SK-N-SH treated with all-trans-retinoic acid at 6 μM for 48 hours (cell line): ENCODE measurements around the gene FAF2.

Experiments
- ATAC-seq: fragments of 200-7000 bp; cut with Tn5 transposase; 3 replicates; pipeline ENCODE4 v1.9.1; 2020; ENCODE audit warnings: mild to moderate bottlenecking, moderate library complexity
- ARNTL ChIP-seq: fragments of 450-650 bp; formaldehyde crosslinking; IDR thresholded peaks from 2 replicates; pipeline ENCODE4 v1.5.0; 2020; ENCODE audit warnings: low read depth, mild to moderate bottlenecking, moderate library complexity, borderline replicate concordance
- BACH2 ChIP-seq: fragments of 250-450 bp; sonication (Bioruptor Pico); IDR thresholded peaks from 2 replicates; pipeline ENCODE4 v1.9.0; 2021; ENCODE audit warnings: mild to moderate bottlenecking, borderline replicate concordance
- CSDC2 ChIP-seq: fragments of 250-450 bp; sonication (Bioruptor Pico); IDR thresholded peaks from 2 replicates; pipeline ENCODE4 v1.5.0; 2020; ENCODE audit warnings: mild to moderate bottlenecking, moderate library complexity
- ESRRG ChIP-seq: fragments of 250-450 bp; sonication (Bioruptor Pico); IDR thresholded peaks from 2 replicates; pipeline ENCODE4 v1.6.1; 2021; ENCODE audit warnings: mild to moderate bottlenecking
- GLIS3 ChIP-seq: fragments of 250-450 bp; sonication (Bioruptor Pico); IDR thresholded peaks from 2 replicates; pipeline ENCODE4 v1.5.0; 2020; ENCODE audit warnings: mild to moderate bottlenecking, moderate library complexity
- ISL1 ChIP-seq: fragments of 250-450 bp; sonication (Bioruptor Pico); IDR thresholded peaks from 2 replicates; pipeline ENCODE4 v2.1.2; 2022; ENCODE audit warnings: mild to moderate bottlenecking, moderate library complexity
- OSR1 ChIP-seq: fragments of 250-450 bp; sonication (Bioruptor Pico); IDR thresholded peaks from 2 replicates; pipeline ENCODE4 v1.8.0; 2022; ENCODE audit warnings: moderate library complexity, mild to moderate bottlenecking, inconsistent platforms
- POU6F1 ChIP-seq: fragments of 250-450 bp; sonication (Bioruptor Pico); IDR thresholded peaks from 2 replicates; pipeline ENCODE4 v1.8.0; 2021; ENCODE audit warnings: low read depth, mild to moderate bottlenecking, moderate library complexity, borderline replicate concordance
- PPARA ChIP-seq: fragments of 250-450 bp; sonication (Bioruptor Pico); IDR thresholded peaks from 2 replicates; pipeline ENCODE4 v1.5.0; 2020; ENCODE audit warnings: mild to moderate bottlenecking, borderline replicate concordance
- RARB ChIP-seq: fragments of 250-450 bp; sonication (Bioruptor Pico); IDR thresholded peaks from 2 replicates; pipeline ENCODE4 v1.8.0; 2021; ENCODE audit warnings: mild to moderate bottlenecking, moderate library complexity
- SNAI2 ChIP-seq: fragments of 250-450 bp; sonication (Bioruptor Pico); IDR thresholded peaks from 2 replicates; pipeline ENCODE4 v1.5.0; 2020; ENCODE audit warnings: mild to moderate bottlenecking, moderate library complexity
- TCF4 ChIP-seq: fragments of 250-450 bp; sonication (Bioruptor Pico); IDR thresholded peaks from 2 replicates; pipeline ENCODE4 v1.8.0; 2021; ENCODE audit warnings: mild to moderate bottlenecking, moderate library complexity, borderline replicate concordance
- TOX ChIP-seq: fragments of 250-450 bp; sonication (Bioruptor Pico); IDR thresholded peaks from 2 replicates; pipeline ENCODE4 v1.8.0; 2021; ENCODE audit warnings: mild to moderate bottlenecking, moderate library complexity, borderline replicate concordance
- ZC3H10 ChIP-seq: fragments of 250-450 bp; sonication (Bioruptor Pico); IDR thresholded peaks from 2 replicates; pipeline ENCODE4 v1.5.1; 2021; ENCODE audit warnings: mild to moderate bottlenecking, moderate library complexity
- ZFP3 ChIP-seq: fragments of 250-450 bp; sonication (Bioruptor Pico); IDR thresholded peaks from 2 replicates; pipeline ENCODE4 v1.5.0; 2020; ENCODE audit warnings: mild to moderate bottlenecking, moderate library complexity
- ZFP30 ChIP-seq: fragments of 450-650 bp; formaldehyde crosslinking; IDR thresholded peaks from 2 replicates; pipeline ENCODE4 v1.5.0; 2022; ENCODE audit warnings: mild to moderate bottlenecking, moderate library complexity
- ZNF565 ChIP-seq: fragments of 450-650 bp; formaldehyde crosslinking; conservative IDR thresholded peaks from 2 replicates; pipeline ENCODE4 v1.5.0; 2020; ENCODE audit warnings: low read depth, mild to moderate bottlenecking, moderate library complexity
- ZNF70 ChIP-seq: fragments of 450-650 bp; formaldehyde crosslinking; IDR thresholded peaks from 2 replicates; pipeline ENCODE4 v1.5.0; 2020; ENCODE audit warnings: mild to moderate bottlenecking, moderate library complexity
- ZNF8 ChIP-seq: fragments of 450-650 bp; formaldehyde crosslinking; IDR thresholded peaks from 2 replicates; pipeline ENCODE4 v1.5.0; 2020; ENCODE audit warnings: mild to moderate bottlenecking, moderate library complexity
- TF ChIP-seq, protein P1 (sequence below): fragments of 250-450 bp; sonication (Bioruptor Pico); IDR thresholded peaks from 2 replicates; pipeline ENCODE4 v1.5.1; 2021; ENCODE audit warnings: mild to moderate bottlenecking, moderate library complexity
- TF ChIP-seq, protein P2 (sequence below): fragments of 250-450 bp; sonication (Bioruptor Pico); IDR thresholded peaks from 2 replicates; pipeline ENCODE4 v1.8.0; 2020; ENCODE audit warnings: mild to moderate bottlenecking, moderate library complexity, borderline replicate concordance
- TF ChIP-seq, protein P3 (sequence below): fragments of 250-450 bp; sonication (Bioruptor Pico); IDR thresholded peaks from 2 replicates; pipeline ENCODE4 v1.5.0; 2020; ENCODE audit warnings: mild to moderate bottlenecking, moderate library complexity

The FAF2 gene

DNA sequence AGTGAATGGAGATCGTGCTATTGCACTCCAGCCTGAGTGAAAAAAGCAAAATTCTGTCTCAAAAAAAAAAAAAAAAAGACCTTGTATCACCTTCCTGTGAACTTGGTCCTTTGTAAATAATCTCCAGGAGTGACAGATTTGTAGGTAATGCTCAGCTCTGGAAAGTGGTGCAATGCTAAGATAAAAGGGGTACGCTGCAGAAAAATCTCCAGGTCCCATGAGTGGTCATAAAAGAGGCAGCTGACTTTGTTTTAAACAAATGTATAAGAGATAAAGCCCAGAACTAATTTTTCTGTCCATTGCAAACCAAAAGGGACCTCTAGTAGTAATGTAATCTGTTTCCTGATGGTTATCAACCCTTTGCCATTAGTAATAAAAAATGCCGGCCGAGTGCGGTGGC is 55.3 kb downstream of the FAF2 start:
- TF ChIP-seq ZNF565 = no peak
- TF ChIP-seq ZNF8 (CRISPR knock-in tag) = no peak
- TF ChIP-seq, protein P1, sequence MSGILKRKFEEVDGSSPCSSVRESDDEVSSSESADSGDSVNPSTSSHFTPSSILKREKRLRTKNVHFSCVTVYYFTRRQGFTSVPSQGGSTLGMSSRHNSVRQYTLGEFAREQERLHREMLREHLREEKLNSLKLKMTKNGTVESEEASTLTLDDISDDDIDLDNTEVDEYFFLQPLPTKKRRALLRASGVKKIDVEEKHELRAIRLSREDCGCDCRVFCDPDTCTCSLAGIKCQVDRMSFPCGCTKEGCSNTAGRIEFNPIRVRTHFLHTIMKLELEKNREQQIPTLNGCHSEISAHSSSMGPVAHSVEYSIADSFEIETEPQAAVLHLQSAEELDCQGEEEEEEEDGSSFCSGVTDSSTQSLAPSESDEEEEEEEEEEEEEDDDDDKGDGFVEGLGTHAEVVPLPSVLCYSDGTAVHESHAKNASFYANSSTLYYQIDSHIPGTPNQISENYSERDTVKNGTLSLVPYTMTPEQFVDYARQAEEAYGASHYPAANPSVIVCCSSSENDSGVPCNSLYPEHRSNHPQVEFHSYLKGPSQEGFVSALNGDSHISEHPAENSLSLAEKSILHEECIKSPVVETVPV (CRISPR knock-in tag) = no peak
- TF ChIP-seq TCF4 (CRISPR knock-in tag) = no peak
- no peak for TF ChIP-seq ZNF70 (CRISPR knock-in tag)
- TF ChIP-seq POU6F1 = no peak
- TF ChIP-seq, protein P2, sequence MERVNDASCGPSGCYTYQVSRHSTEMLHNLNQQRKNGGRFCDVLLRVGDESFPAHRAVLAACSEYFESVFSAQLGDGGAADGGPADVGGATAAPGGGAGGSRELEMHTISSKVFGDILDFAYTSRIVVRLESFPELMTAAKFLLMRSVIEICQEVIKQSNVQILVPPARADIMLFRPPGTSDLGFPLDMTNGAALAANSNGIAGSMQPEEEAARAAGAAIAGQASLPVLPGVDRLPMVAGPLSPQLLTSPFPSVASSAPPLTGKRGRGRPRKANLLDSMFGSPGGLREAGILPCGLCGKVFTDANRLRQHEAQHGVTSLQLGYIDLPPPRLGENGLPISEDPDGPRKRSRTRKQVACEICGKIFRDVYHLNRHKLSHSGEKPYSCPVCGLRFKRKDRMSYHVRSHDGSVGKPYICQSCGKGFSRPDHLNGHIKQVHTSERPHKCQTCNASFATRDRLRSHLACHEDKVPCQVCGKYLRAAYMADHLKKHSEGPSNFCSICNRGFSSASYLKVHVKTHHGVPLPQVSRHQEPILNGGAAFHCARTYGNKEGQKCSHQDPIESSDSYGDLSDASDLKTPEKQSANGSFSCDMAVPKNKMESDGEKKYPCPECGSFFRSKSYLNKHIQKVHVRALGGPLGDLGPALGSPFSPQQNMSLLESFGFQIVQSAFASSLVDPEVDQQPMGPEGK (CRISPR knock-in tag) = no peak
- no peak for TF ChIP-seq OSR1
- TF ChIP-seq BACH2 (CRISPR knock-in tag) = no peak
- TF ChIP-seq SNAI2 (CRISPR knock-in tag) = no peak
- no peak for TF ChIP-seq ISL1
- TF ChIP-seq, all 23 proteins: peak for 0
- ATAC-seq = no peak

DNA sequence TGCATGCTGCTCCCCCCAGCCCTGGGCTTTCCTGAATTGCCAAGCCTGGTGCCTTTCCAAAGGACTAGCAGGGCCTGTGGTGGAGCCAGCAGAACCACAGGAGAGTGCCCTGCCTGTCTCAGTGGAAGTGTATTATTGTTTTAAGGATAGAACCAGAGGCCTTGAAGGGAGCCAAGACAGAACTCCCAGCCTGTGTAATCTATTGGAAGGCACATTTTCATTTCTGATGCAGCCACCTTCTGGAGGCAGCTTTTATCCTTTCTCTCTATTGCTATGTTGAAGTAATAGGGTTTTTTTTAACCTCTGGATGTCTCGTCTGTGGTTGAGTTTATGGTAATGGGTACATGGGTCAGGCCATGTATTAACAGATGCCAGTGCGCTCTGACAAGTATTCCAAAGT is 59.7 kb downstream of the FAF2 start:
- no peak for ATAC-seq
- no peak for TF ChIP-seq ZFP30 (CRISPR knock-in tag)
- TF ChIP-seq ISL1 = no peak
- TF ChIP-seq, protein P2 (CRISPR knock-in tag) = no peak
- TF ChIP-seq ESRRG (CRISPR knock-in tag) = no peak
- TF ChIP-seq TCF4 (CRISPR knock-in tag) = no peak
- TF ChIP-seq GLIS3 (CRISPR knock-in tag) = no peak
- TF ChIP-seq ZFP3 = no peak
- TF ChIP-seq ZC3H10 (CRISPR knock-in tag) = no peak
- TF ChIP-seq, protein P3, sequence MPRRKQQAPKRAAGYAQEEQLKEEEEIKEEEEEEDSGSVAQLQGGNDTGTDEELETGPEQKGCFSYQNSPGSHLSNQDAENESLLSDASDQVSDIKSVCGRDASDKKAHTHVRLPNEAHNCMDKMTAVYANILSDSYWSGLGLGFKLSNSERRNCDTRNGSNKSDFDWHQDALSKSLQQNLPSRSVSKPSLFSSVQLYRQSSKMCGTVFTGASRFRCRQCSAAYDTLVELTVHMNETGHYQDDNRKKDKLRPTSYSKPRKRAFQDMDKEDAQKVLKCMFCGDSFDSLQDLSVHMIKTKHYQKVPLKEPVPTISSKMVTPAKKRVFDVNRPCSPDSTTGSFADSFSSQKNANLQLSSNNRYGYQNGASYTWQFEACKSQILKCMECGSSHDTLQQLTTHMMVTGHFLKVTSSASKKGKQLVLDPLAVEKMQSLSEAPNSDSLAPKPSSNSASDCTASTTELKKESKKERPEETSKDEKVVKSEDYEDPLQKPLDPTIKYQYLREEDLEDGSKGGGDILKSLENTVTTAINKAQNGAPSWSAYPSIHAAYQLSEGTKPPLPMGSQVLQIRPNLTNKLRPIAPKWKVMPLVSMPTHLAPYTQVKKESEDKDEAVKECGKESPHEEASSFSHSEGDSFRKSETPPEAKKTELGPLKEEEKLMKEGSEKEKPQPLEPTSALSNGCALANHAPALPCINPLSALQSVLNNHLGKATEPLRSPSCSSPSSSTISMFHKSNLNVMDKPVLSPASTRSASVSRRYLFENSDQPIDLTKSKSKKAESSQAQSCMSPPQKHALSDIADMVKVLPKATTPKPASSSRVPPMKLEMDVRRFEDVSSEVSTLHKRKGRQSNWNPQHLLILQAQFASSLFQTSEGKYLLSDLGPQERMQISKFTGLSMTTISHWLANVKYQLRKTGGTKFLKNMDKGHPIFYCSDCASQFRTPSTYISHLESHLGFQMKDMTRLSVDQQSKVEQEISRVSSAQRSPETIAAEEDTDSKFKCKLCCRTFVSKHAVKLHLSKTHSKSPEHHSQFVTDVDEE = no peak
- no peak for TF ChIP-seq CSDC2 (CRISPR knock-in tag)
- no peak for TF ChIP-seq ZNF565
- no peak for TF ChIP-seq PPARA (CRISPR knock-in tag)
- no peak for TF ChIP-seq ARNTL (CRISPR knock-in tag)
- TF ChIP-seq ZNF70 (CRISPR knock-in tag) = no peak
- no peak for TF ChIP-seq RARB (CRISPR knock-in tag)
- no peak for TF ChIP-seq TOX (CRISPR knock-in tag)
- TF ChIP-seq ZNF8 (CRISPR knock-in tag) = no peak
- TF ChIP-seq, protein P1 (CRISPR knock-in tag) = no peak
- no peak for TF ChIP-seq OSR1
- no peak for TF ChIP-seq BACH2 (CRISPR knock-in tag)
